ENCODE measurements around the gene RCOR1. TPM values are rescaled to one million over a fixed set of nuclear protein-coding genes. Genes with fewer than 3 reads are reported as not detected.

Gene RCOR1
- polyA plus RNA-seq, 1 donor (not counting 4 experiments of a cell fraction or from before 2014, with no cell fraction given): 27.0 TPM

- no peak for TF ChIP-seq EZH2 (IDR thresholded peaks at IDR 0.05; ENCODE audit: low read length)
- TF ChIP-seq, protein P1, sequence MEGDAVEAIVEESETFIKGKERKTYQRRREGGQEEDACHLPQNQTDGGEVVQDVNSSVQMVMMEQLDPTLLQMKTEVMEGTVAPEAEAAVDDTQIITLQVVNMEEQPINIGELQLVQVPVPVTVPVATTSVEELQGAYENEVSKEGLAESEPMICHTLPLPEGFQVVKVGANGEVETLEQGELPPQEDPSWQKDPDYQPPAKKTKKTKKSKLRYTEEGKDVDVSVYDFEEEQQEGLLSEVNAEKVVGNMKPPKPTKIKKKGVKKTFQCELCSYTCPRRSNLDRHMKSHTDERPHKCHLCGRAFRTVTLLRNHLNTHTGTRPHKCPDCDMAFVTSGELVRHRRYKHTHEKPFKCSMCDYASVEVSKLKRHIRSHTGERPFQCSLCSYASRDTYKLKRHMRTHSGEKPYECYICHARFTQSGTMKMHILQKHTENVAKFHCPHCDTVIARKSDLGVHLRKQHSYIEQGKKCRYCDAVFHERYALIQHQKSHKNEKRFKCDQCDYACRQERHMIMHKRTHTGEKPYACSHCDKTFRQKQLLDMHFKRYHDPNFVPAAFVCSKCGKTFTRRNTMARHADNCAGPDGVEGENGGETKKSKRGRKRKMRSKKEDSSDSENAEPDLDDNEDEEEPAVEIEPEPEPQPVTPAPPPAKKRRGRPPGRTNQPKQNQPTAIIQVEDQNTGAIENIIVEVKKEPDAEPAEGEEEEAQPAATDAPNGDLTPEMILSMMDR (optimal IDR thresholded peaks at IDR 0.05 in 1 of 3, IDR thresholded peaks at IDR 0.05 in 1 of 3, conservative IDR thresholded peaks at IDR 0.05 in 1 of 3; ENCODE audit: extremely low read depth in 1 of 3, insufficient read depth in 2 of 3, low read length in 3 of 3): no peak
- no peaks in the 10 kb centered on the region for H3K27me3 ChIP-seq (ENCODE audit: control insufficient read depth, extremely low read depth, insufficient read depth, low read length)
- H3K9ac ChIP-seq (ENCODE audit: control insufficient read depth, extremely low read depth, insufficient read depth, low read length): no peak overlapping the region
- peak overlapping the region; percentile 73 for H3K4me2 ChIP-seq (ENCODE audit: control insufficient read depth, extremely low read depth, insufficient read depth, low read depth, low read length)
- no peaks in the 10 kb centered on the region for H4K20me1 ChIP-seq (ENCODE audit: control insufficient read depth, extremely low read depth, insufficient read depth, low read length)
- H3K79me2 ChIP-seq (ENCODE audit: control insufficient read depth, insufficient read depth, low read length): no peaks in the 10 kb centered on the region
- H2AFZ ChIP-seq (ENCODE audit: control insufficient read depth, low read length): peak overlapping the region; percentile 83
- DNase-seq (ENCODE audit: low read depth, low spot score): no peak
- peaks cover 11% of the 10 kb centered on the region for H3K4me1 ChIP-seq (ENCODE audit: control insufficient read depth, extremely low read depth, insufficient read depth, low read length)
- H3K36me3 ChIP-seq (ENCODE audit: control insufficient read depth in 2 of 2, extremely low read depth in 1 of 2, insufficient read depth in 2 of 2, low read length in 2 of 2): no peaks in the 10 kb centered on the region
- no peaks in the 10 kb centered on the region for H3K9me3 ChIP-seq (ENCODE audit: control insufficient read depth, low read depth, low read length)
- H3K9me1 ChIP-seq (ENCODE audit: control insufficient read depth, extremely low read depth, insufficient read depth, low read length): no peaks in the 10 kb centered on the region
- no peak overlapping the region for H3K4me3 ChIP-seq (ENCODE audit: control insufficient read depth in 2 of 3, extremely low read depth in 1 of 3, insufficient read depth in 2 of 3, low read depth in 1 of 3, low read length in 3 of 3)
- dilution Hi-C loops (cut with MboI; ENCODE audit: extremely low pct_ligation_motif_present, low sequenced_read_pairs): no loop called here
- FAIRE-seq: peak; percentile 55
- no peak overlapping the region for H3K27ac ChIP-seq (ENCODE audit: control insufficient read depth, insufficient read depth, low read length)
Measured at GRCh38 chr14:102568115-102568614, 24.3 kb upstream of the RCOR1 start.

DNA sequence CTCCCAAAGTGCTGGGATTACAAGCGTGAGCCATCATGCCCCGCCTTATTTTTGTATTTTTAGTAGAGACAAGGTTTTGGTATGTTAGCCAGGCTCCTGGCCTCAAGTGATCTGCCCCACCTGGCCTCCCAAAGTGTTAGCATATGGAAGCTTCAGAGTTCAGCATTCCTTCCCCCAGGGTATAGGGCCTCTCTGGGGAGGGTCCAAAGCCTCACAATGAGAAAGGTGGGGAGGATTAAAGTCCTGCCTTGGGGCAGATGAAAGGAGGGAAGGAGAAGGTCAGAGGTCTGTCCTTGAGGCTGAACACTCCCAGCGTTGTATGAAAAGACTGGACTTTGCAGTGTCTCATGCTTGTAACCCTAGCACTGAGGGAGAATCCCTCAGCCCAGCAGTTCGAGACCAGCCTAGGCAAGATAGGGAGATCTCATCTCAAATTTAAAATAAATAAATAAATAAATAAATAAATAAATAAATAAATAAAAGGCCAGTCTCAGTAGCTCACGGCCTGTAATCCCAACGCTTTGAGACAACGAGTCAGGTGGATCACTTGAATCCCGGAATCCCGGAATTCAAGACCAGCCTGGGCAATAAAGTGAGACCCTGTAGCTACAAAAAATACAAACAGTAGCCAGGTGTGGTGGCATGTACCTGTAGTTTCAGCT lies 22.0 kb upstream of the RCOR1 start:
- H4K20me1 ChIP-seq (ENCODE audit: control insufficient read depth, extremely low read depth, insufficient read depth, low read length): no peaks in the 10 kb centered on the region
- DNase-seq (ENCODE audit: low read depth, low spot score) (no peak), FAIRE-seq (no peak)
- H3K4me2 ChIP-seq (ENCODE audit: control insufficient read depth, extremely low read depth, insufficient read depth, low read depth, low read length): no peak overlapping the region
- no peaks in the 10 kb centered on the region for H3K9me3 ChIP-seq (ENCODE audit: control insufficient read depth, low read depth, low read length)
- H3K27ac ChIP-seq (ENCODE audit: control insufficient read depth, insufficient read depth, low read length): no peak overlapping the region
- H3K4me3 ChIP-seq (ENCODE audit: control insufficient read depth in 2 of 3, extremely low read depth in 1 of 3, insufficient read depth in 2 of 3, low read depth in 1 of 3, low read length in 3 of 3): no peak overlapping the region
- dilution Hi-C loops (cut with MboI; ENCODE audit: extremely low pct_ligation_motif_present, low sequenced_read_pairs): no loop called here
- no peaks in the 10 kb centered on the region for H3K36me3 ChIP-seq (ENCODE audit: control insufficient read depth in 2 of 2, extremely low read depth in 1 of 2, insufficient read depth in 2 of 2, low read length in 2 of 2)
- no peaks in the 10 kb centered on the region for H3K79me2 ChIP-seq (ENCODE audit: control insufficient read depth, insufficient read depth, low read length)
- TF ChIP-seq, protein P1 (optimal IDR thresholded peaks at IDR 0.05 in 1 of 3, IDR thresholded peaks at IDR 0.05 in 1 of 3, conservative IDR thresholded peaks at IDR 0.05 in 1 of 3; ENCODE audit: extremely low read depth in 1 of 3, insufficient read depth in 2 of 3, low read length in 3 of 3): no peak
- TF ChIP-seq EZH2 (IDR thresholded peaks at IDR 0.05; ENCODE audit: low read length): no peak
- no peak overlapping the region for H3K9ac ChIP-seq (ENCODE audit: control insufficient read depth, extremely low read depth, insufficient read depth, low read length)
- peaks cover 11% of the 10 kb centered on the region for H3K4me1 ChIP-seq (ENCODE audit: control insufficient read depth, extremely low read depth, insufficient read depth, low read length)
- no peaks in the 10 kb centered on the region for H3K27me3 ChIP-seq (ENCODE audit: control insufficient read depth, extremely low read depth, insufficient read depth, low read length)
- H2AFZ ChIP-seq (ENCODE audit: control insufficient read depth, low read length): no peak overlapping the region
- H3K9me1 ChIP-seq (ENCODE audit: control insufficient read depth, extremely low read depth, insufficient read depth, low read length): no peaks in the 10 kb centered on the region

All from keratinocyte (primary cell).